ENCODE results near the gene CCL19. TPM values are rescaled to one million over a fixed set of nuclear protein-coding genes. Genes with fewer than 3 reads are reported as not detected.

The CCL19 gene
- total RNA-seq, 4 donors from 2014 or later = 0.85 to 5.8 (median 4.8) TPM; not detected in 1

DNA sequence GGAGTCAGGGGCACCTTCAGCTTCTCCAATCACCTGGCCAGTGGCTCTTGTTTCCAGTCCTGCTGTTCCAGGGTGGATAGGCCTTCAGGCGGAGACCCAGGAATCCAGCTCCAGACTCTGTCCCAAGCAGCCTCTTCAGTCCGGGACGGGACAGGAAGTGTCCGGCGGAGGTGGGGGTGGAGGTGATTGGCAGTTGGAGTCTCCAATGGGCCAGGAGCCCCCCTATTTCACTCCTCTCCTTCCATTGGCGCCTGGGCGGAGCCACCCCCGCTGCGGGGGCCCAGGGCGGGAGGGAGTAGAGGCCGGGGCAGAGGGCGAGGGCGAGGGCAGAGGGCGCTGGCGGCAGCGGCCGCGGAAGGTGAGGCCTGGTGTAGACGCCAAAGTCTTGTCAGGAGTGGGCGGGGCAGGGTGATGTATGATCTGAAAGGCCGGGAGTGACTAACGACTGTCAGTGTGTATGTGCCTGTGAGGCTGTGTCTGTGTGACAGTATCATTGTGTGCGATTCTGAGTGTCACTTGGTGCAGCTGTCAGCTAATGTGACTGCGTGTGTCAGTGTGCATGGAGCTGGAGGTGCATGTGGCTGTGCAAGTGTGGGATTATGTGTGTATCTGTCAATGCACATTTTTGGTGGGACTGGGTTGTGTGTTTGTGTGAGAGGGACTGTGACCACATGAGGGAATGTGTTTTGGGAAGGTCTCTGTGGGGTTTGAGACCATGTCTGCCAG lies 39.0 kb downstream of the CCL19 start, which contains the start of gene IL11RA:
TSS of gene IL11RA (plus strand) at position 310 of the 726 bp plus-strand sequence. CDS start 3,033 bp downstream, outside the sequence.
- TF ChIP-seq, protein P1, sequence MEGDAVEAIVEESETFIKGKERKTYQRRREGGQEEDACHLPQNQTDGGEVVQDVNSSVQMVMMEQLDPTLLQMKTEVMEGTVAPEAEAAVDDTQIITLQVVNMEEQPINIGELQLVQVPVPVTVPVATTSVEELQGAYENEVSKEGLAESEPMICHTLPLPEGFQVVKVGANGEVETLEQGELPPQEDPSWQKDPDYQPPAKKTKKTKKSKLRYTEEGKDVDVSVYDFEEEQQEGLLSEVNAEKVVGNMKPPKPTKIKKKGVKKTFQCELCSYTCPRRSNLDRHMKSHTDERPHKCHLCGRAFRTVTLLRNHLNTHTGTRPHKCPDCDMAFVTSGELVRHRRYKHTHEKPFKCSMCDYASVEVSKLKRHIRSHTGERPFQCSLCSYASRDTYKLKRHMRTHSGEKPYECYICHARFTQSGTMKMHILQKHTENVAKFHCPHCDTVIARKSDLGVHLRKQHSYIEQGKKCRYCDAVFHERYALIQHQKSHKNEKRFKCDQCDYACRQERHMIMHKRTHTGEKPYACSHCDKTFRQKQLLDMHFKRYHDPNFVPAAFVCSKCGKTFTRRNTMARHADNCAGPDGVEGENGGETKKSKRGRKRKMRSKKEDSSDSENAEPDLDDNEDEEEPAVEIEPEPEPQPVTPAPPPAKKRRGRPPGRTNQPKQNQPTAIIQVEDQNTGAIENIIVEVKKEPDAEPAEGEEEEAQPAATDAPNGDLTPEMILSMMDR (IDR thresholded peaks at IDR 0.05; ENCODE audit: low read depth) = no peak

DNA sequence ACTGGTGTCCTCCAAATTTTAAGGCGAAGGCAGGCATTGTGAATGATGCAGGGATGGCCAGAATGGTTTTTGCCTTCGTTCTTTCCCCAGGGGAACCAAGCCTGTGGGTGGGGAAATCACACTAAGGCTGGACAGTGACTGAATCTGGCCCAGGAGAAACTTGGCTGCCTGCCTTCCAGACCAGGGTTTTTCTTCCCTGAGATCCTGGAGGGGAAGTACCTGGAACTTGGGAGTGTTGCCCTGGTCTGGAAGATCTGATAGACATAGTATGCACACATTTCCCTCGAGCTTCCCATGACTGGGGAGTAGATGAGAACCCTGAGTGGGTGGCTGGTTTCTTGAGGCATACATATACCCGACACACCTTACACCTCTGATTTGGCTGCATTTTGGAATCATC lies 39.8 kb downstream of the CCL19 start:
- TF ChIP-seq, protein P1 (IDR thresholded peaks at IDR 0.05; ENCODE audit: low read depth) = no peak

DNA sequence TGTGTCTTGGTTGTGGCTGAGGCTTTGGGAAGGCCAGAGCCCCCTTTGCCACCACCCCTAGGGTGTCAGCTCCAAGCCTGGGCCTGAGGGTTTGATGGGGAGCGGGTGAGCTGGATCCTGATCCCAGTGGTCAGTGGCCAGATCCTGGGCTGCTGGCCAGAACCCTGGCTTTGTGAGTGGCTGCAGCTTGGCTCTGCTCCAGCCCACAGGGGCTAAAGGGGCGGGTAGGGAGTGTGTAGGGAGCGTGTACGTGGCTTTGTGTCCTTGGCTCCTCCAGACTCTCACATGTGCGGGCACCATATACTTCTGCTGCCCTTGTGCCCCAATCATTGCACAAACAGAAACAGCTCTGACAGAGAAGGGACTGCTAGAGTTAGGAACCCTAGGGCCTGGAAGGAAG lies 40.3 kb downstream of the CCL19 start:
- TF ChIP-seq, protein P1 (IDR thresholded peaks at IDR 0.05; ENCODE audit: low read depth) = no peak

DNA sequence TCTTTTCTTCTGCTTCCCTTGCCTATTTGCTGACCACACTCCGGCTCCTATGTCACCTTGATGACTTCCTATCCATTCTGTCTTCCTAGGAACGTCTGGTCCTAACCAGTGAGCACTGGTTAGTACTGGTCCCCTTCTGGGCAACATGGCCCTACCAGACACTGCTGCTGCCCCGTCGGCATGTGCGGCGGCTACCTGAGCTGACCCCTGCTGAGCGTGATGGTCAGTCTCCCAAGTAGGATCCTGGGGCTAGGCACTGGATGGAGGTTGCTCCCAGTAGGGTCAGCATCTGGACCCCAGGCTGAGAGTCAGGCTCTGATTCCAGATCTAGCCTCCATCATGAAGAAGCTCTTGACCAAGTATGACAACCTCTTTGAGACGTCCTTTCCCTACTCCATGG lies 42.4 kb downstream of the CCL19 start:
- TF ChIP-seq, protein P1 (IDR thresholded peaks at IDR 0.05; ENCODE audit: low read depth) = no peak

DNA sequence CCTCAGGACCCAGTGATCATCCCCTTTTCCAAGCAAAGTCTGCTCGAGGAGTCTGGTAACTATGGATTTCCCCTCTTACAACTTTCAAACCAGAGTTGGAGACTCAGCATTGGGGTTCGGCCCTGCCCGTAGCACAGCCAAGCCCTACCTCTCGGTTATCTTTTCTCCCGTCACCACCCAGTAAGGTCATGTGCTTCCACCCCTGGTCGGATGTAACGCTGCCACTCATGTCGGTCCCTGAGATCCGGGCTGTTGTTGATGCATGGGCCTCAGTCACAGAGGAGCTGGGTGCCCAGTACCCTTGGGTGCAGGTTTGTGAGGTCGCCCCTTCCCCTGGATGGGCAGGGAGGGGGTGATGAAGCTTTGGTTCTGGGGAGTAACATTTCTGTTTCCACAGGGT lies 43.4 kb downstream of the CCL19 start:
- TF ChIP-seq, protein P1 (IDR thresholded peaks at IDR 0.05; ENCODE audit: low read depth) = no peak

DNA sequence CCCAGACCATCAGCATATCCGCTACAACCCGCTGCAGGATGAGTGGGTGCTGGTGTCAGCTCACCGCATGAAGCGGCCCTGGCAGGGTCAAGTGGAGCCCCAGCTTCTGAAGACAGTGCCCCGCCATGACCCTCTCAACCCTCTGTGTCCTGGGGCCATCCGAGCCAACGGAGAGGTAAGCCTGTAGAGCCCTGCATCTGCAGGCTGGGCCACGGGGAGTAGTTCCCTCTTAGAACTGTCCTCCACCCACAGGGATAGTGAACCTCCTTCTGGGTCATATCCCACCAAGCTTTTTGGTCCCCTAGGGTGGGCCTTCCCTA lies 44.0 kb downstream of the CCL19 start:
- TF ChIP-seq, protein P1 (IDR thresholded peaks at IDR 0.05; ENCODE audit: low read depth) = no peak

DNA sequence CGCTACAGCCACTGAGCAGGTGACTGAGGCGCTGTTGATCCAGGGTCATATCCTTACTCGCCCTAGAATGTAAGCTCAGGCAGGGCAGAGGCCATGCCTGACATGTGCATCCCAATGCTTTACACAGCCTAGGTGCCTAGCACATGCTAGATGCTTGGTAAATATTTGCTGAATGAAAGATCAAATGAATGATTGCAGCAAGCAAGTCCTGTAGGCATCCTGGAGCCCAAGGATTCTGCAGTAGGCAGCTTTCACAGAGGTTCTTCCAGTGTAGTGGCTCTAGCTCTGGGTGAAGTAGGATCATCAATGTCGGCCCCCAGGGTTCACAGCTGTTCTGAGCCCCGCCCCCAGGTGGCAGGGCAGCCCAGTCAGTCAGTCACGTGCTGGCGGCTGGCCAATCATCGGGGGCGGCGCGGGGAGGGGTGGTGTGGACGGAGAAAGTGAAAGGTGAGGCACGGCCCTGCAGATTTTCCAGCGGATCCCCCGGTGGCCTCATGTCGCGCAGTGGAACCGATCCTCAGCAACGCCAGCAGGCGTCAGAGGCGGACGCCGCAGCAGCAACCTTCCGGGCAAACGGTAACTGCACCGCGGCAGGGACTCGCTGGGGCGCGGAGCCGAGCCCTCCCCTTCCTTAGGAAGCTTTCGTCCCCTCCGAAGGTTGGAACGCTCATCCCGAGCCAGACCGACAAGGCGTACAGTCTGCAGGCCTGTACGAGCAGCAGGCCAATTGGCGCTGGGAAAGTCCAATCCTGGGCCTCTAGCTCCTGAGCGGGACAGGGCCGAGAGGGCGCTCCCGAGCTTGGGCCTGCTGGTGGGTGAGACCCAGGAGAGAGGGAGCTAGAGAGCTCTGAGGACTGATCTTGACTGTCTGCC lies 44.6 kb downstream of the CCL19 start, which contains the start of gene GALT:
TSS of gene GALT (plus strand) at position 465 of the 873 bp plus-strand sequence. CDS start at position 495, 30 bp downstream.
- TF ChIP-seq, protein P1 (IDR thresholded peaks at IDR 0.05; ENCODE audit: low read depth) = no peak

All from subcutaneous adipose tissue (tissue), 4 donors.